Measurements from ENCODE around the gene FAM186B. TPM values are rescaled to one million over a fixed set of nuclear protein-coding genes. Genes with fewer than 3 reads are reported as not detected.
A peak's percentile ranks its signal among the peaks of the same experiment; 100 is the strongest.

The FAM186B gene
- total RNA-seq, 1 experiment from 2014 or later: 0.46 TPM

DNA sequence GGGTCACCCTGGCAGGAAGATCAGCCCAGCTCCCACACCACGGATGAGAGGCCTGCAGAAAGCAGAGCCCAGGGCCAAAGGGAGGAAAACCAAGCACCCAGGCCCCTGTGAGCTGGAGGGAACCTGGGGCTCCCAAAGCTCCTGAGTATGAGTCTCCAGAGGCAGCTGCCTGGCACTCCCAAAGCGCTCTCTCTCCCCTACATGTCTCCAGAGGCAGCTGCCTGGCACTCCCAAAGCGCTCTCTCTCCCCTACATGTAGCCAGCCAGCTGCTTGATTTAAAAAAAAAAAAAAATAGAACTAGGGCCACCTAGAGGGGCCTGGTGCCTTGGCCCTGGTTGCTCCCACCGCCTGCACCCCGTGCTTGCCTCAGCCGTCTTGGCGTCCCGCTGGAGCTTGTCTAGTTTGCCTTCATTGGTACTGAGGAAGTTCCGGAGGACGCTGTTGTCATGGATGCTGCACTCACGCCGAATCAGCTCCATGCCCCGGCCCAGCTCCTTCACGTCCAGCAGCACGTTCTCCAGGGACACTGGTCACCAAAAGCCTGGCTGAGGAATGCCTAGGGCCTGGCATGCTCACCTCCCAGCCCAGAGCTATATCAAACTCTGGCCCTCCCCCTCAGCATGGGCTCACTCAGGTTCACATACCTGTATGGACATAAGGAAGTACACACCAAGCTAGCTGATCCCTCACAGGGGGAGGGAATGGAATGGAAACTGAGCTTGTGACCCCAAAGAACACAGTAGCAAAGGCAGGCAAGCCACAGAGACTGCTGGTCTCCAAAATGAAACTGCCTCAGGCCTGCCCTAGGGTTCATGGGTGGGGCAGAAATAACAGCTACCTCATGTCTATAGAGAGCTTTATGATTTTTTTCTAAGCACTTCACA is 42.6 kb upstream of the FAM186B start:
- Histone ChIP-seq H3K79me1 (ENCODE audit: insufficient read depth, low read depth, low read length, poor library complexity, severe bottlenecking) (no peaks in the 10 kb centered on the region), H4K5ac (ENCODE audit: insufficient read length, low read depth, low read length) (no peak overlapping the region), H2AFZ (ENCODE audit: low read length) (no peak overlapping the region), H3K18ac (ENCODE audit: insufficient read length, low read depth, low read length) (no peak overlapping the region), H3K4me1 (ENCODE audit: insufficient read depth, low read length) (no peaks in the 10 kb centered on the region), H3K4me2 (ENCODE audit: insufficient read depth, insufficient read length, low read length) (no peak overlapping the region), H3K23ac (ENCODE audit: insufficient read length, low read depth, low read length) (no peak overlapping the region), H4K20me1 (ENCODE audit: control insufficient read depth, insufficient read depth, insufficient read length) (no peaks in the 10 kb centered on the region), H2BK20ac (ENCODE audit: low read depth, low read length, poor library complexity, severe bottlenecking) (no peak overlapping the region), H3K27me3 (ENCODE audit: insufficient read depth, low read length) (no peaks in the 10 kb centered on the region), H3K27ac (ENCODE audit: insufficient read length, low read depth, low read length) (no peak overlapping the region), H3K79me2 (ENCODE audit: insufficient read depth, low read length) (no peaks in the 10 kb centered on the region), H2BK5ac (ENCODE audit: insufficient read length, low read length) (no peak overlapping the region), H3K9me3 (ENCODE audit: control insufficient read depth, low read depth, low read length) (no peaks in the 10 kb centered on the region), H3K14ac (ENCODE audit: insufficient read depth, low read length) (no peak overlapping the region), H3T11ph (ENCODE audit: low read length) (no peak overlapping the region), H2BK12ac (ENCODE audit: insufficient read length, low read depth, low read length) (no peak overlapping the region), H4K8ac (replicated peaks; ENCODE audit: insufficient read length, low read depth, low read length) (no peak overlapping the region), H2BK15ac (ENCODE audit: low read depth, low read length) (no peak overlapping the region), H3K23me2 (ENCODE audit: insufficient read length, low read depth, low read length, poor library complexity, severe bottlenecking) (no peaks in the 10 kb centered on the region), H3K56ac (ENCODE audit: insufficient read length, low read depth, low read length) (no peak overlapping the region), H2BK120ac (ENCODE audit: low read depth, low read length, poor library complexity, severe bottlenecking) (no peak overlapping the region), H3K4ac (ENCODE audit: low read depth, low read length) (no peak overlapping the region), H2AK5ac (ENCODE audit: insufficient read length, low read length) (no peak overlapping the region), H4K91ac (ENCODE audit: insufficient read length, low read depth, low read length) (no peak overlapping the region), H3K9ac (ENCODE audit: extremely low read depth, insufficient read length, low read length) (no peak overlapping the region)
- TF ChIP-seq, protein P1, sequence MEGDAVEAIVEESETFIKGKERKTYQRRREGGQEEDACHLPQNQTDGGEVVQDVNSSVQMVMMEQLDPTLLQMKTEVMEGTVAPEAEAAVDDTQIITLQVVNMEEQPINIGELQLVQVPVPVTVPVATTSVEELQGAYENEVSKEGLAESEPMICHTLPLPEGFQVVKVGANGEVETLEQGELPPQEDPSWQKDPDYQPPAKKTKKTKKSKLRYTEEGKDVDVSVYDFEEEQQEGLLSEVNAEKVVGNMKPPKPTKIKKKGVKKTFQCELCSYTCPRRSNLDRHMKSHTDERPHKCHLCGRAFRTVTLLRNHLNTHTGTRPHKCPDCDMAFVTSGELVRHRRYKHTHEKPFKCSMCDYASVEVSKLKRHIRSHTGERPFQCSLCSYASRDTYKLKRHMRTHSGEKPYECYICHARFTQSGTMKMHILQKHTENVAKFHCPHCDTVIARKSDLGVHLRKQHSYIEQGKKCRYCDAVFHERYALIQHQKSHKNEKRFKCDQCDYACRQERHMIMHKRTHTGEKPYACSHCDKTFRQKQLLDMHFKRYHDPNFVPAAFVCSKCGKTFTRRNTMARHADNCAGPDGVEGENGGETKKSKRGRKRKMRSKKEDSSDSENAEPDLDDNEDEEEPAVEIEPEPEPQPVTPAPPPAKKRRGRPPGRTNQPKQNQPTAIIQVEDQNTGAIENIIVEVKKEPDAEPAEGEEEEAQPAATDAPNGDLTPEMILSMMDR (conservative IDR thresholded peaks at IDR 0.05): no peak
- H3K27ac Mint-ChIP-seq: peak overlapping the region; percentile 76 to 91 (median 90); a peak in 6 of 7 replicates
- peaks cover 12 to 22% of the 10 kb centered on the region in 2 experiments for H3K4me1 Mint-ChIP-seq
- no CpG with 5 or more reads among the region's 15 CpGs for WGBS (ENCODE audit: extremely low coverage, insufficient read length, low lambda C conversion rate)
- no peak for DNase-seq
- peak overlapping the region in 1 of 2 experiments; percentile 38; a peak in 1 of 5 replicates for H3K4me3 Mint-ChIP-seq
- peaks cover 42 to 86% (median 80%) of the 10 kb centered on the region in 3 experiments for H3K36me3 Mint-ChIP-seq (ENCODE audit: insufficient read depth in 1 of 3, low read depth in 3 of 3)
- H3K27me3 Mint-ChIP-seq (ENCODE audit: low read depth): no peaks in the 10 kb centered on the region
- no peaks in the 10 kb centered on the region for H3K9me3 Mint-ChIP-seq
